Measurements from ENCODE around the gene ZNF592. TPM values are rescaled to one million over a fixed set of nuclear protein-coding genes. Genes with fewer than 3 reads are reported as not detected.

ZNF592 gene
- total RNA-seq, 5 donors from 2014 or later (not counting 1 experiment from before 2014, with no cell fraction given): 34.5 to 43.6 (median 39.0) TPM

DNA sequence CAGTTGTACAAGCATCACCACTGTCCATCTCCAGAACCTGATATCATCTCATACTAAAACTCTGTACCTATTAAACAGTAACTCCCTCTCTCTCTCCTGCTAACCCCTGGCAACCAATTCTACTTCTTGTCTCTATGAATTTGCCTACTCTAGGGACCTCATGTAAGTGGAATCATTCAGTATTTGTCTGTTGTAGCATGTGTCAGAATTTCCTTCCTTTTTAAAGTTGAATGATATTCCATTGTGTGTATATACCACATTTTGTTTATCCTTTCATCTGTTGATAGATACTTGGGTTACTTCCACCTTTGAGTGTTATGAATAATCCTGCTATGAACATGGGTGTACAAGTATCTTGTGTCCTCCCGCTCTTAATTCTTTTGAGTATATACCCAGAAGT lies 16.6 kb downstream of the ZNF592 start:
- Mint-ChIP-seq H3K27me3 (no peaks in the 10 kb centered on the region), H3K4me3 (no peak overlapping the region), H3K36me3 (peaks cover 22% of the 10 kb centered on the region), H3K9me3 (no peaks in the 10 kb centered on the region), H3K4me1 (peaks cover 13 to 21% (median 14%) of the 10 kb centered on the region in 3 donors), H3K27ac (peak overlapping the region in 1 of 2 donors; percentile 16)
- WGBS (ENCODE audit: insufficient coverage): no CpG with 5 or more reads among the region's 1 CpG
- ATAC-seq (replicated peaks in 1 of 4) (no peak), DNase-seq (no peak)
- Histone ChIP-seq H3K27ac (ENCODE audit: low read length) (no peak overlapping the region), H3K9me3 (no peaks in the 10 kb centered on the region), H3K4me3 (ENCODE audit: control insufficient read depth in 1 of 2, extremely low read depth in 1 of 2, low read length in 1 of 2) (no peak overlapping the region), H3K36me3 (ENCODE audit: control insufficient read depth in 2 of 2, extremely low read depth in 1 of 2, insufficient read depth in 1 of 2, low read length in 1 of 2) (peaks cover 7 to 36% of the 10 kb centered on the region in 2 donors), H3K27me3 (replicated peaks in 1 of 2; ENCODE audit: control insufficient read depth in 2 of 2, extremely low read depth in 1 of 2, insufficient read depth in 2 of 2, low read length in 1 of 2) (no peaks in the 10 kb centered on the region), H3K4me1 (ENCODE audit: control insufficient read depth in 1 of 2, extremely low read depth in 1 of 2, insufficient read depth in 2 of 2, low read length in 2 of 2) (peaks cover 19 to 30% of the 10 kb centered on the region in 2 experiments)
- POLR2A ChIA-PET: no interaction called here
- CTCF ChIA-PET: no interaction called here

DNA sequence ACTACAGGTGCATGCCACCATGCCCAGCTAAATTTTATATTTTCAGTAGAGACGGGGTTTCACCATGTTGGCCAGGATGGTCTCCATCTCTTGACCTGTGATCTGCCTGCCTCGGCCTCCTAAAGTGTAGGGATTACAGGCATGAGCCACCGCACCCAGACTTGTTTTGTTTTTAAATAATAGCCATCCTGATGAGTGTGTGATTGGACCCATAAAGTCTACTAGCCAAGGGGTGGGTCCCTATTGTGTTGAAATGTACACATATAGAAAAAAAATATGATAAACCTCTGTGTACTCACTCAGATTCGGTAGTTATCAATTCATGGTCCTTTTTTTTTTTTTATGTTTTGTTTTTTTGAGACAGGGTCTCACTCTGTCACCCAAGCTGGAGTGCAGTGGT lies 17.3 kb downstream of the ZNF592 start:
- WGBS (ENCODE audit: insufficient coverage): no CpG with 5 or more reads among the region's 4 CpGs

DNA sequence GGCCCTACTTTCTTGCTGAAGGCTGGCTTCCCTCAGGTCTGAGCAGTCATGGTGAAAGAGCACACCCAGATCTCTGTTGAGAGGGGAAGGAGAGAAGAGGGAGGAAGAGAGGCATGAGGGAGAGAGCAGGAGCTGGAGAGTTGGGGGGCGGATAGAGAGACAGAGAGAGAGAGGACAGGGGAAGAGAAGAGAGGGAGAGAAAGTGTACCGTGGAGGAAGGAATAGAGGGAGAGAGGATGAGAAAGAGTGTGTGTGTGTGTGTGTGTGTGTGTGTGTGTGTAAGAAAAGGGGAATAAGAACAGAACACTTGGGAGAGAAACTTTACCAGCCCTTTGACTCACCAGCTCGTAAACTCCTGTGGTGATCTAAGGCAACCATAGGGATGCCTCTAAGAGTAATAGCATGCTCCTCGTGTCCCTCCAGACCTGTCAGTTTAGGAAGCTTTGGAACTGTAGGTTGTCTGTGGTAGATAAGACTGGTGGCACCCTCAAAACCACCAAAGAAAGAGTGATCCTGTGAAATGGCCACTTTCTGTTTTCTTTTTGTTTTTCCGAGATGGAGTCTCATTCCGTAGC lies 18.2 kb downstream of the ZNF592 start:
- no peak overlapping the region for H3K4me3 Mint-ChIP-seq
- CTCF ChIA-PET: interaction anchor here (0.6 to 0.7 kb wide), 2 partner anchors 18 to 65 kb away, joined by 3 to 4 read pairs; no protein-coding TSS in a partner anchor
- no peaks in the 10 kb centered on the region for H3K27me3 Mint-ChIP-seq
- peaks cover 27 to 36% (median 28%) of the 10 kb centered on the region in 3 donors for H3K4me1 Mint-ChIP-seq
- H3K36me3 Mint-ChIP-seq: peaks cover 29% of the 10 kb centered on the region
- peaks cover 8 to 14% of the 10 kb centered on the region in 2 experiments for H3K4me1 ChIP-seq (ENCODE audit: control insufficient read depth in 1 of 2, extremely low read depth in 1 of 2, insufficient read depth in 2 of 2, low read length in 2 of 2)
- H3K9me3 ChIP-seq: no peaks in the 10 kb centered on the region
- no peak overlapping the region for H3K4me3 ChIP-seq (ENCODE audit: control insufficient read depth in 1 of 2, extremely low read depth in 1 of 2, low read length in 1 of 2)
- ATAC-seq (replicated peaks in 1 of 4) (no peak), DNase-seq (no peak)
- H3K27ac ChIP-seq (ENCODE audit: low read length): no peak overlapping the region
- WGBS (ENCODE audit: insufficient coverage): 100% methylated on average over 3 of the region's 6 CpGs
- peaks cover 7 to 40% of the 10 kb centered on the region in 2 donors for H3K36me3 ChIP-seq (ENCODE audit: control insufficient read depth in 2 of 2, extremely low read depth in 1 of 2, insufficient read depth in 1 of 2, low read length in 1 of 2)
- H3K27me3 ChIP-seq (replicated peaks in 1 of 2; ENCODE audit: control insufficient read depth in 2 of 2, extremely low read depth in 1 of 2, insufficient read depth in 2 of 2, low read length in 1 of 2): no peaks in the 10 kb centered on the region
- no peaks in the 10 kb centered on the region for H3K9me3 Mint-ChIP-seq
- POLR2A ChIA-PET: no interaction called here
- H3K27ac Mint-ChIP-seq: no peak overlapping the region

More for the DNA sequence above, 17.3 kb downstream of the ZNF592 start:
- Mint-ChIP-seq H3K27me3 (no peaks in the 10 kb centered on the region), H3K4me1 (peaks cover 19 to 27% (median 20%) of the 10 kb centered on the region in 3 donors), H3K4me3 (no peak overlapping the region), H3K27ac (no peak overlapping the region), H3K9me3 (no peaks in the 10 kb centered on the region), H3K36me3 (peaks cover 26% of the 10 kb centered on the region)
- H3K4me3 ChIP-seq (ENCODE audit: control insufficient read depth in 1 of 2, extremely low read depth in 1 of 2, low read length in 1 of 2): no peak overlapping the region
- H3K9me3 ChIP-seq: no peaks in the 10 kb centered on the region
- peaks cover 7 to 36% of the 10 kb centered on the region in 2 donors for H3K36me3 ChIP-seq (ENCODE audit: control insufficient read depth in 2 of 2, extremely low read depth in 1 of 2, insufficient read depth in 1 of 2, low read length in 1 of 2)
- POLR2A ChIA-PET: no interaction called here
- no peak for DNase-seq
- peaks cover 15 to 23% of the 10 kb centered on the region in 2 experiments for H3K4me1 ChIP-seq (ENCODE audit: control insufficient read depth in 1 of 2, extremely low read depth in 1 of 2, insufficient read depth in 2 of 2, low read length in 2 of 2)
- no peaks in the 10 kb centered on the region for H3K27me3 ChIP-seq (replicated peaks in 1 of 2; ENCODE audit: control insufficient read depth in 2 of 2, extremely low read depth in 1 of 2, insufficient read depth in 2 of 2, low read length in 1 of 2)
- no peak for ATAC-seq (replicated peaks in 1 of 4)
- CTCF ChIA-PET: interaction anchor here (0.7 kb wide), 2 partner anchors 18 to 112 kb away, joined by 4 to 5 read pairs; partner anchors contain the start of gene WDR73 (in 1 of the 2)
- H3K27ac ChIP-seq (ENCODE audit: low read length): no peak overlapping the region

DNA sequence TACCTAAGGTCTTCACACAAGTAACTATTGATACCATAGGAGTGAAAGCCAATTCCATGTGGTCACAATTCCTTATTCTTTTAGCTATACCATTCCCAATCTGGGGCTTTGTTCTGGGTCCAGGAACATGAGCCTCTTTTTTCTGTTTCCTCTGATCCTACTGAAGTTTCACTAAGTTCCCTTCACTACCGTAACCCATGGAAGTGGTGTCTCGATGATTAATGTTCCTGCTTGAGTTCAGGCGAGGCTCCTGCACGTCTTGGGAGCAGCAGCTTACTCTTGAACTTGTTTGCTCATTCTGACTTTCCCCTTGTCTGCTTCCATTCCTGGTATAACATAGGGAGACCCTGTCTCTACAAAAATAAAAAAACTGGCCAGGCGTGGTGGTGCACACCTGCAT lies 23.6 kb downstream of the ZNF592 start:
- Histone ChIP-seq H3K27ac (ENCODE audit: low read length) (no peak overlapping the region), H3K9me3 (no peaks in the 10 kb centered on the region), H3K4me3 (ENCODE audit: control insufficient read depth in 1 of 2, extremely low read depth in 1 of 2, low read length in 1 of 2) (no peak overlapping the region), H3K36me3 (ENCODE audit: control insufficient read depth in 2 of 2, extremely low read depth in 1 of 2, insufficient read depth in 1 of 2, low read length in 1 of 2) (peaks cover 0 to 31% of the 10 kb centered on the region in 2 donors), H3K4me1 (ENCODE audit: control insufficient read depth in 1 of 2, extremely low read depth in 1 of 2, insufficient read depth in 2 of 2, low read length in 2 of 2) (peaks cover 0 to 2% of the 10 kb centered on the region in 2 experiments), H3K27me3 (replicated peaks in 1 of 2; ENCODE audit: control insufficient read depth in 2 of 2, extremely low read depth in 1 of 2, insufficient read depth in 2 of 2, low read length in 1 of 2) (no peaks in the 10 kb centered on the region)
- H3K36me3 Mint-ChIP-seq: peaks cover 26% of the 10 kb centered on the region
- H3K9me3 Mint-ChIP-seq: no peaks in the 10 kb centered on the region
- ATAC-seq (replicated peaks in 1 of 4) (no peak), DNase-seq (no peak)
- CTCF ChIA-PET: interaction anchor here in 1 of 2 donors (1.1 kb wide), 1 partner anchor 74 kb away, joined by 3 read pairs; no protein-coding TSS in a partner anchor
- 100% methylated on average over 2 of the region's 5 CpGs for WGBS (ENCODE audit: insufficient coverage)
- no peaks in the 10 kb centered on the region for H3K27me3 Mint-ChIP-seq
- peaks cover 39 to 51% (median 46%) of the 10 kb centered on the region in 3 donors for H3K4me1 Mint-ChIP-seq
- peak overlapping the region in 1 of 2 donors; percentile 56 for H3K27ac Mint-ChIP-seq
- H3K4me3 Mint-ChIP-seq: no peak overlapping the region
- POLR2A ChIA-PET: interaction anchor here in 1 of 2 donors (0.6 kb wide), 1 partner anchor 37 kb away, joined by 4 read pairs; no protein-coding TSS in a partner anchor

DNA sequence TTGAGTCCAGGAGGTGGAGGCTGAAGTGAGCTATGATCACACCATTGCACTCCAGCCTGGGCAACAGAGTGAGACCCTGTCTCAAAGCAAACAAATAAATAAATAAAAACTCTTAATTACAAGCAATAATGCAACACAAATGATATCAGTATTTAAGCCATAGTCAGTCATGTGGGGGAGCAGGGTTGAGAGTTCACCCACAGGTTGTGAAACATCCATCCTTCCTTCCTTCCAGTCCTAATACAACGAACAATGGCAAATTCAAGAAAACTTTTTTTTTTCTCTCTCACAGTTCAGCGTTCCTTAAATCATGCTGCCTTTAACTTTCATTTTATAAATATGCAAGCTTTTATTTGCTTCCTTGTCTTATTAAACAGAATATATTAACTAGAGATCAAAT lies 24.1 kb downstream of the ZNF592 start:
- Histone ChIP-seq H3K4me3 (ENCODE audit: control insufficient read depth in 1 of 2, extremely low read depth in 1 of 2, low read length in 1 of 2) (no peak overlapping the region), H3K36me3 (ENCODE audit: control insufficient read depth in 2 of 2, extremely low read depth in 1 of 2, insufficient read depth in 1 of 2, low read length in 1 of 2) (peaks cover 0 to 26% of the 10 kb centered on the region in 2 donors), H3K4me1 (ENCODE audit: control insufficient read depth in 1 of 2, extremely low read depth in 1 of 2, insufficient read depth in 2 of 2, low read length in 2 of 2) (peaks cover 0 to 2% of the 10 kb centered on the region in 2 experiments), H3K27ac (ENCODE audit: low read length) (no peak overlapping the region), H3K9me3 (no peaks in the 10 kb centered on the region), H3K27me3 (replicated peaks in 1 of 2; ENCODE audit: control insufficient read depth in 2 of 2, extremely low read depth in 1 of 2, insufficient read depth in 2 of 2, low read length in 1 of 2) (no peaks in the 10 kb centered on the region)
- peaks cover 26% of the 10 kb centered on the region for H3K36me3 Mint-ChIP-seq
- peak overlapping the region in 1 of 2 donors; percentile 56 for H3K27ac Mint-ChIP-seq
- CTCF ChIA-PET: no interaction called here
- no peaks in the 10 kb centered on the region for H3K27me3 Mint-ChIP-seq
- H3K4me3 Mint-ChIP-seq: no peak overlapping the region
- POLR2A ChIA-PET: no interaction called here
- no peak for ATAC-seq (replicated peaks in 1 of 4)
- no peak for DNase-seq
- no CpG with 5 or more reads among the region's 2 CpGs for WGBS (ENCODE audit: insufficient coverage)
- peaks cover 39 to 48% (median 46%) of the 10 kb centered on the region in 3 donors for H3K4me1 Mint-ChIP-seq
- H3K9me3 Mint-ChIP-seq: no peaks in the 10 kb centered on the region

DNA sequence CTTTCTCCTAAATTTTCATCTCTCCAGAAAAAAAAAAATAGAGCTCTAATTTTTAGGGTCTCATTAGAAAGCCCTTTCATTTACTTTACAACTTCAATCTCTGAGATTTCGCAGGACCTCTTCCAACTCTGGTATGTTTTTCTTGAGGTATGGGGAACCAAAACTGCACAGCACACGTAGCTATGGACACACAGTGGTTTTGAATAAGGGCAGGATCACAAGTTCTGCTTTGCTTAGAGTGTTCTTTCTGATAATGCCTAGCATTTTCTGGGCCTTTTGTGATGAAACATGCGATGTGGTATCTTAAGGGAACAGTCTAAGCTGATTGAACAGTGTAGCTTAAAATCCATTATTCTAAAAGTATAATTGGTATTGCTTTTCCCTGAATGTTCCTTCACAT lies 25.3 kb downstream of the ZNF592 start:
- no peak overlapping the region for H3K27ac ChIP-seq (ENCODE audit: low read length)
- Mint-ChIP-seq H3K9me3 (no peaks in the 10 kb centered on the region), H3K36me3 (peaks cover 35% of the 10 kb centered on the region), H3K27ac (no peak overlapping the region), H3K27me3 (no peaks in the 10 kb centered on the region), H3K4me3 (no peak overlapping the region), H3K4me1 (peaks cover 49 to 55% (median 53%) of the 10 kb centered on the region in 3 donors)
- ChIA-PET CTCF (no interaction called here), POLR2A (interaction anchor here (0.6 kb wide), 2 partner anchors 71 to 378 kb away, joined by 5 to 6 read pairs; no protein-coding TSS in a partner anchor)
- WGBS (ENCODE audit: insufficient coverage): 100% methylated on average over 1 of the region's 3 CpGs
- no peaks in the 10 kb centered on the region for H3K27me3 ChIP-seq (replicated peaks in 1 of 2; ENCODE audit: control insufficient read depth in 2 of 2, extremely low read depth in 1 of 2, insufficient read depth in 2 of 2, low read length in 1 of 2)
- H3K4me1 ChIP-seq (ENCODE audit: control insufficient read depth in 1 of 2, extremely low read depth in 1 of 2, insufficient read depth in 2 of 2, low read length in 2 of 2): peaks cover 0 to 2% of the 10 kb centered on the region in 2 experiments
- DNase-seq (no peak), ATAC-seq (replicated peaks in 1 of 4) (no peak)
- H3K36me3 ChIP-seq (ENCODE audit: control insufficient read depth in 2 of 2, extremely low read depth in 1 of 2, insufficient read depth in 1 of 2, low read length in 1 of 2): peaks cover 0 to 24% of the 10 kb centered on the region in 2 donors
- H3K4me3 ChIP-seq (ENCODE audit: control insufficient read depth in 1 of 2, extremely low read depth in 1 of 2, low read length in 1 of 2): no peak overlapping the region
- H3K9me3 ChIP-seq: no peaks in the 10 kb centered on the region

Measured in T-cell (primary cell).